Skeletal muscle tissue (tissue), 4 donors: ENCODE measurements around the gene INCA1. TPM values are rescaled to one million over a fixed set of nuclear protein-coding genes. Genes with fewer than 3 reads are reported as not detected.
A peak's percentile ranks its signal among the peaks of the same experiment; 100 is the strongest.

ENCODE experiments used
- H3K27ac ChIP-seq: one replicate; pipeline ENCODE4 v1.7.0; 2013; ENCODE audit warnings: mild to moderate bottlenecking, low read depth, low read length, inconsistent platforms
- H3K27me3 ChIP-seq, 3 donors: one replicate each; pipeline ENCODE4 v1.7.0; 2013; ENCODE audit warnings: low read length in 3 of 3; ENCODE audit not compliant: control insufficient read depth in 3 of 3, insufficient read depth in 3 of 3
- H3K36me3 ChIP-seq, 3 donors: one replicate each; pipeline ENCODE4 v1.7.0; 2013; ENCODE audit warnings: low read length in 3 of 3; ENCODE audit not compliant: control insufficient read depth in 3 of 3, insufficient read depth in 3 of 3
- H3K4me1 ChIP-seq, 3 donors: one replicate each; pipeline ENCODE4 v1.7.0; 2013; ENCODE audit warnings: low read length in 3 of 3, mild to moderate bottlenecking in 3 of 3; ENCODE audit not compliant: control insufficient read depth in 3 of 3, insufficient read depth in 3 of 3
- H3K4me3 ChIP-seq, 3 donors: one replicate each; pipeline ENCODE4 v1.7.0; 2013; ENCODE audit warnings: low read length in 3 of 3
- H3K9ac ChIP-seq, 3 donors: one replicate each; pipeline ENCODE4 v1.7.0; 2013; ENCODE audit warnings: low read length in 3 of 3, mild to moderate bottlenecking in 3 of 3, moderate library complexity in 2 of 3, low read depth in 1 of 3
- H3K9me3 ChIP-seq, 3 donors: one replicate each; pipeline ENCODE4 v1.7.0; 2013; ENCODE audit warnings: low read length in 3 of 3; ENCODE audit not compliant: control insufficient read depth in 3 of 3
- total RNA-seq: library from RNA; depleted of rRNA; stranded (reverse); fragments of >200 nt; gene quantifications from one replicate; pipeline ENCODE4 v1.2.3, GENCODE V29; 2014
- donor health status: Osteomylitis.

The INCA1 gene
- total RNA-seq, 1 donor from 2014 or later = not detected

- Histone ChIP-seq H3K9ac (peak within 1 kb of the TSS; percentile 89 to 99 (median 97)), H3K4me3 (peak within 1 kb of the TSS; percentile 81 to 86 (median 85)), H3K36me3 (peaks cover 31 to 38% (median 33%) of the 10 kb centered on the region in 3 donors), H3K9me3 (no peaks in the 10 kb centered on the region), H3K27ac (peak within 1 kb of the TSS; percentile 98), H3K27me3 (no peaks in the 10 kb centered on the region), H3K4me1 (peaks cover 41 to 64% (median 49%) of the 10 kb centered on the region in 3 donors)
These were observed 46.5 kb downstream of the INCA1 start, which contains the start of gene ENO3 for GRCh38 chr17:4950746-4951204. Gene ENO3, plus strand, starts transcription at chr17:4951119. Its CDS starts 711 bp downstream, at chr17:4951830.

GRCh38 chr17:4950075-4950745 is 47.1 kb downstream of the INCA1 start:
- H3K9ac ChIP-seq = peak overlapping the region; percentile 89 to 99 (median 97)
- peak overlapping the region; percentile 98 for H3K27ac ChIP-seq
- no peaks in the 10 kb centered on the region for H3K9me3 ChIP-seq
- H3K36me3 ChIP-seq = peaks cover 29 to 38% (median 32%) of the 10 kb centered on the region in 3 donors
- peaks cover 42 to 64% (median 49%) of the 10 kb centered on the region in 3 donors for H3K4me1 ChIP-seq
- peak overlapping the region; percentile 81 to 86 (median 85) for H3K4me3 ChIP-seq
- H3K27me3 ChIP-seq = no peaks in the 10 kb centered on the region

GRCh38 chr17:4949321-4950074 is 47.8 kb downstream of the INCA1 start:
- Histone ChIP-seq H3K27ac (peak overlapping the region; percentile 98), H3K4me1 (peaks cover 44 to 66% (median 51%) of the 10 kb centered on the region in 3 donors), H3K36me3 (peaks cover 31 to 39% (median 34%) of the 10 kb centered on the region in 3 donors)

GRCh38 chr17:4948931-4949320 is 48.4 kb downstream of the INCA1 start:
- Histone ChIP-seq H3K4me1 (peaks cover 42 to 64% (median 45%) of the 10 kb centered on the region in 3 donors), H3K9me3 (no peaks in the 10 kb centered on the region), H3K27ac (peak overlapping the region; percentile 98), H3K36me3 (peaks cover 32 to 44% (median 37%) of the 10 kb centered on the region in 3 donors), H3K4me3 (peak overlapping the region; percentile 91 to 98 (median 95)), H3K27me3 (no peaks in the 10 kb centered on the region), H3K9ac (peak overlapping the region; percentile 77 to 90 (median 89))

More at GRCh38 chr17:4949321-4950074, 47.8 kb downstream of the INCA1 start:
- Histone ChIP-seq H3K4me3 (peak overlapping the region; percentile 74 to 98 (median 83)), H3K27me3 (no peaks in the 10 kb centered on the region), H3K9me3 (no peaks in the 10 kb centered on the region), H3K9ac (peak overlapping the region; percentile 77 to 90 (median 89))

- Histone ChIP-seq H3K27me3 (no peaks in the 10 kb centered on the region), H3K4me3 (peak within 1 kb of the TSS; percentile 91 to 98 (median 95)), H3K36me3 (peaks cover 29 to 43% (median 36%) of the 10 kb centered on the region in 3 donors), H3K9me3 (no peaks in the 10 kb centered on the region), H3K9ac (peak within 1 kb of the TSS; percentile 89 to 97 (median 93)), H3K4me1 (peaks cover 38 to 61% (median 39%) of the 10 kb centered on the region in 3 donors), H3K27ac (peak within 1 kb of the TSS; percentile 98)
These were observed 49.0 kb downstream of the INCA1 start, which contains the start of gene PFN1 for GRCh38 chr17:4948166-4948930. Gene PFN1, minus strand, starts transcription at chr17:4948530. Its CDS starts 136 bp downstream, at chr17:4948394.

- Histone ChIP-seq H3K4me1 (peaks cover 33 to 63% (median 38%) of the 10 kb centered on the region in 3 donors), H3K27ac (peak overlapping the region; percentile 98), H3K27me3 (no peaks in the 10 kb centered on the region)
These were observed 49.7 kb downstream of the INCA1 start for GRCh38 chr17:4947411-4948165.

GRCh38 chr17:4947010-4947410 is 50.3 kb downstream of the INCA1 start:
- H3K9ac ChIP-seq = peak overlapping the region; percentile 4 to 65 (median 30)
- H3K9me3 ChIP-seq = no peaks in the 10 kb centered on the region
- peaks cover 37 to 47% (median 43%) of the 10 kb centered on the region in 3 donors for H3K36me3 ChIP-seq
- peaks cover 33 to 64% (median 40%) of the 10 kb centered on the region in 3 donors for H3K4me1 ChIP-seq
- H3K27ac ChIP-seq = peak overlapping the region; percentile 98
- H3K27me3 ChIP-seq = no peaks in the 10 kb centered on the region
- peak overlapping the region; percentile 58 to 95 (median 68) for H3K4me3 ChIP-seq

More at GRCh38 chr17:4947411-4948165, 49.7 kb downstream of the INCA1 start:
- Histone ChIP-seq H3K36me3 (peaks cover 32 to 43% (median 37%) of the 10 kb centered on the region in 3 donors), H3K9ac (peak overlapping the region; percentile 89 to 97 (median 93)), H3K9me3 (no peaks in the 10 kb centered on the region), H3K4me3 (peak overlapping the region; percentile 83 to 98 (median 95))

GRCh38 chr17:4946312-4946976 is 50.9 kb downstream of the INCA1 start:
- no peaks in the 10 kb centered on the region for H3K9me3 ChIP-seq
- H3K27ac ChIP-seq = peak overlapping the region; percentile 98
- peak overlapping the region; percentile 4 to 65 (median 30) for H3K9ac ChIP-seq
- H3K4me1 ChIP-seq = peaks cover 37 to 65% (median 44%) of the 10 kb centered on the region in 3 donors
- no peaks in the 10 kb centered on the region for H3K27me3 ChIP-seq
- H3K4me3 ChIP-seq = peak overlapping the region; percentile 58 to 95 (median 68)
- H3K36me3 ChIP-seq = peaks cover 38 to 45% (median 41%) of the 10 kb centered on the region in 3 donors
